GM19463 (cell line): ENCODE data around the gene COG2.
"Not testable (repeated sequence)": the region's sequence is repeated elsewhere in the genome, so short reads cannot be mapped to it uniquely, and the experiment has no call there.

Source experiments
- ATAC-seq: cut with Tn5 transposase; IDR thresholded peaks from one replicate; pipeline ENCODE4 v1.9.1; 2021; ENCODE audit warnings: mild to moderate bottlenecking, moderate library complexity; ENCODE audit not compliant: unreplicated experiment

COG2 gene

GRCh38 chr1:230626232-230626631 is 16.0 kb upstream of the COG2 start:
- no peak for ATAC-seq

DNA sequence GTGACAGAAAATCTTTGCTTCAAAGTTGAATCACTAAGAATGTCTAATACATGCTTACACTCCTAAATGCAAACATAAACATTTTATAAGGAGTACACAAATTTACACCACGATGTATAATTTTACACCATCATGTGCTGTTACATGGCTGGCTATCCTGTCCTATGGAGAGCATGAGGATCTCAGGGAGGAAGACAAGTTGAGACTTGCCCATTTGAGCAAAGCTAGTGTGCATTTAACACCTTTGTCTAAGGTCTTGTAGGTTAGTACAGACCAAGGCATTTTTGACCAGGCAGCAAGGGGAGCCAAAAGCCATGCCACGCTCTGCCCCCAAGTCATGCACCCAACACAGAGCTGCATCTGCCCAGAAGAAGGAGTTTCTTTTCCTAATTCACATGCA is 14.5 kb upstream of the COG2 start:
- ATAC-seq, result no peak

DNA sequence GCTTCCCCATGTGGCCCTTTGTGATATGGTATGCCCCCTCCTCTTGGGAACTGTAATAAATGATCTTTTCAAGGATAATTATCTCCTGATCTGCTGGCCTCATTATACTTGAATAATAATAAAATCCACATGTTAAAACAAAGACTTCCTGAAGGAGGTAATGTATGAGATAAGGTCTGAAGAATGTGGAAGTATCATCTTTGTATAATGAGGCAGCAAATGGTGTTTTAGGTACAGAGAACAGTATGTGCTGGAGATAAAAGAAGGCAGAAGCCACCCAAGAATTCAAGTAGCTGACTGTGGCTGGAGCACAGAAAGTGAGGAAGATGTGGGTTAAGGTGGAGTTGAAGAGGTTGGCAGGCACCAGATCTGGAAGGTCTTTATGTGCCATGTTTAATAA is 12.8 kb upstream of the COG2 start:
- ATAC-seq, result no peak

GRCh38 chr1:230631477-230631876 is 10.8 kb upstream of the COG2 start:
- no peak for ATAC-seq

DNA sequence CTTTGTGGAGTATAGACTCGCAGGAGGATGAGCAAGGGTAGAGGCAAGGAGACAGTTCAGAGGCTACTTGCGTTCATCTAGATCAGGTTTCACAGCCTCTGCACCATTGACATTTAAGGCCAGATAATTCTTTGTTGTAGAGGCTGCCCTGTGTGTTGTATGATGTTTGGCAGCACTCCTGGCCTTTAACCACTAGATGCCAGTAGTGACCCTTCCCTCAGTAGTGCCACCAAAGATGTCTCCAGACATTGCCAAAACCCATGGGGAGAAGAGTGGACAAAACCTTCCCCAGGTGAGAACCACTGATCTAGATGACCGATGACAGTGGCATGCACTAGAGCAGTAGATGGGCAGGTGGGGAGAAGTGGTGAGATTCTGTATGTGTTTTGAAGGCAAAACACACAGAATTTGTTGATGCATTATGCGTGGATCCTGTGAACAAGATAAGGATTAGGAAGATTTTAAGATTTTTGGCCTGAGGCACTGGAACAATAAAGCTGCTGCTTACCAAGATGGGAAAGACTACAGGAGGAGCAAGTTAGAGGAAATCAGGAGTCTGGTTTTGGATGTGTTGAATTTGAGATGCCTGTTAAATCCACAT is 9.9 kb upstream of the COG2 start:
- ATAC-seq, result no peak

GRCh38 chr1:230633469-230633868 is 8.8 kb upstream of the COG2 start:
- no peak for ATAC-seq

GRCh38 chr1:230634384-230634783 is 7.9 kb upstream of the COG2 start:
- ATAC-seq, result no peak

DNA sequence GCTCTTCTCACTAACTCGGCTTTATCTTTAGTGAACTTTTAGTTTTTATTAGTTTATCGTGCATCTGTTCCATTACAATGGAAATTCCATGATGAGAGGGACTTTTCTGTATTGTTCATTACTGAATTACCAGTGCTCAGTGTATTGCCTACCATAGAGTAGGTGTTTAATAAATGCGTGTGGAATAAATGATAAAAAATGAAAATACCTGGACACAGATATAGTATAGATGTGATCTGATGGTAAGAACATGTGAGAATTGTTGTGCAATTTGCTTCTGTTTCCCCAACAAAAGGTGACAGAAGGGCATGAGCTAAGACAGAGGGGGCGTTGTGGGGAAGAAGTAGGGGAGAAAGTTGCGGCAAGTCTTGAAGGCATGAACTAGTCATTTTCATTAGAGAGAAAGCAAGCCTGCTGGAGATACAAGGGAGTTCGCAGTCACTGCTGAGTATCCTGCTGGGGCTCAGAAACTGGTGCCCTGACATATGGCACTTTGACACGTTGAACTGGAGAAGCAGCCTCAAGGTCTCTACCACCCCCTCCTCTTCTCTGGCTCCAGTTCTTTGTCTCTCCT is 5.6 kb upstream of the COG2 start:
- no peak for ATAC-seq

GRCh38 chr1:230639714-230640209 is 2.5 kb upstream of the COG2 start:
- no peak for ATAC-seq

DNA sequence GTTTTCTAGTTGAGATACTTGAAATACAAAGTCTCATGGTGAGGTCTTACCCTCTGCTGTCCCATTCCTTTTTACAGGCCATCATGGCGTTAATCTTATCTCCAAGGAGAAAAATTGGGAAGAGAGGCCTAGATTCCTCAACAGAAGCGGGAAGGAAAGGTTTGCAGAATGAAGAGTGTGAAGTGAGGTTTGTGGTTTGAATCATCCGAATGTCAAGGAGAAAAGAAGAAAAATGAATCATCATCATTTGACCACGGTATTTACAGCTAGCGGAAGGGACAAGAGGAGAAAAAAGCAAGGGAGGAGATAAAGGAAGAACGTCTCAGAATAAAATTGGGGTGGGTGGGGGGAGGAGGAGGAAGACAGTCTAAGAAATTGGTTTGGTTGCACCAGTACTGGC is 935 bp upstream of the COG2 start:
- no peak for ATAC-seq

- ATAC-seq, result no peak
Observed at GRCh38 chr1:230641900-230642262, 400 bp upstream of the COG2 start.

- ATAC-seq, result no peak
Observed at GRCh38 chr1:230643908-230644307, 1.6 kb downstream of the COG2 start.

DNA sequence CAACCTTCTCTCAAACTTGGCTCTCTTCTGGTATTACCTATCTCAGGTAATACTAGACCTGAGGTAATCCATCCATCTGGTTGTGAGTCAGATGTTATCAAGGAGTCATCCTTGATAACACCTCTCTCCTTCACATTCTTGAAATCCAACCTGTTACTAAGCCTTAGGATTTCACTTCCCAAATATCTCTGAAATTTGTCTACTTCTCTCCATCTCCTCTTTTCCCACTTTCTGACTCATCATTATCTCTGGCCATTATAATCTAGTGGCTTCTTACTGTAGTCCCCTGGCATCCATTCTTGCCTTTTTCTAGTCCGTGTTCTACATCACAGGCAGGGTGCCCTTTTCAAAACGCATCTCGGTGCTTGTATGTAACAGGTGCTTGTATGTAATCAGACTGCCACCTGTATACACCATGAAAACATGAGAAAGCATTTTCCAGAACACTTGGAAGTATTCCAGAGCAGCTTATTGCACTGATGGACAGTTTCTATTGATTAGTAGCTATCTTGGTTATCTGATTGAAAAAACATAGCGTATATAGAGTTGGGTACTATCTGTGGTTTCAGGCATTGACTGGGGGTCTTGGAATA is 4.5 kb downstream of the COG2 start:
- no peak for ATAC-seq

GRCh38 chr1:230647321-230647720 is 5.0 kb downstream of the COG2 start:
- no peak for ATAC-seq

- no peak for ATAC-seq
Observed at GRCh38 chr1:230648114-230648513, 5.8 kb downstream of the COG2 start.

DNA sequence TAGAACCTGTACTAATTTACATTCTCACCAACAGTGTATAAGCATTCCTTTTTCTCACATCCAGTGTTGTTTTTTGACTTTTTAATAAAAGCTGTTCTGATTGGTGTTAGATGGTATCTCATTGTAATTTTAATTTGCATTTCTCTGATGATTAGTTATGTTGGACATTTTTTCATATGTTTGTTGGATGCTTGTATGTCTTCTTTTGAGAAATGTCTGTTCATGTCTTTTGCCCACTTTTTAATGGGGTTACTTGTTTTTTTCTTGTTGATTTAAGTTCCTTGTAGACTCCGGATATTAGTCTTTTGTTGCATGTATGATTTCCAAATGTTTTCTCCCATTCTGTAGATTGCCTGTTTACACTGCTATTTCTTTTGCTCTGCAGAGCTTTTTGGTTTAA is 8.0 kb downstream of the COG2 start:
- ATAC-seq, result no peak

DNA sequence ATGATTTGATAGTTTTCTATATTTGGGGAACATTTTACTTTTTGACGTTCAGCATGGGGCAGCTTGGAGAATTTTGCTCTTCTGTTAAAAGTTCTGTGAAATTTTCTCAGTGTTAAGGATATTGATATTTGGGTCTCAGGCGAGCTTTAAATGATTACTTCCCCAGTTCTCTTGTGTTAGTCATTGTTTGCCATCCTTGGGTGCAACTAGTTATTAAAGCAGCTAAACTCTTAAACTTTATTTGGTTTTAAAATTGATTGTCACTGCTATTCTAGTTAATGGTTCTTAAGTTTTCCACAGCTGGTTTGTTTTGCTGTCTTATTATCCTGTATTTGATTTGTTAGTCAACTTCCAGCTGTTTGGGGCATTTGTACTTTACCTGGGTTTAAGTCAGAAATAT is 9.0 kb downstream of the COG2 start:
- ATAC-seq, result no peak

- not testable (repeated sequence) for ATAC-seq
Observed at GRCh38 chr1:230656719-230657118, 14.4 kb downstream of the COG2 start.

DNA sequence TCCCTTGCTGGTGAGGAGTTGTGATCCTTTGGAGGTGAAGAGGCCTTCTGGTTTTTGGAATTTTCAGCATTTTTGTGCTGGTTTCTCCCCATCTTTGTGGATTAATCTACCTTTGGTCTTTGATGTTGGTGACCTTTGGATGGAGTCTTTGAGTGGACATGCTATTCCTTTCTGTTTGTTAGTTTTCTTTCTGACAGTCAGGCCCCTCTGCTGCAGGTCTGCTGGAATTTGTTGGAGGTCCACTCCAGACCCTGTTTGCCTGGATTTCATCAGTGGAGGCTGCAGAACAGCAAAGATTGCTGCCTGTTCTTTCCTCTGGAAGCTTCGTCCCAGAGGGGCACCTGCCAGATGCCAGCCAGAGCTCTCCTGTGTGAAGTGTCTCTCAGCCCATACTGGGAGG is 15.8 kb downstream of the COG2 start:
- ATAC-seq, result not testable (repeated sequence)

GRCh38 chr1:230658691-230659090 is 16.4 kb downstream of the COG2 start:
- no peak for ATAC-seq

DNA sequence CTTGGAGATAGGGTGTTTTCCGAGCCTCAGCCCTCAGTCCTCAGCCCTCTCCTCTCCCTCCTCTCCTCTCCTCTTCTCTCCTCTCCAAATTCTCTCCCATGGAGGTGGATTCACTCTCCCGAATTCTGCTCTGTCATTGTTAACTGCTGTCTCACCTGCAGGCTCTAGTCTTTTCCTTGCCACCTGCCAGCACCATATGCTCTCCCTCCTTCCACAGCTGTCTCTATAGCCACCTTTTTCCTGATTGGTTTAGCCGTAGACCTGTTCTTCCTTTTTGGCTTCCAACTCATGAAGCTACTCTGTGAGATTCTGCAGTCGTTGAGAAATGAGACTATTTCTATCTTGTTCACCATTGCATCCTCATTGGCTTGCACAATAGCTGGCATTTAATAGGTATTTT is 19.7 kb downstream of the COG2 start:
- ATAC-seq, result no peak

DNA sequence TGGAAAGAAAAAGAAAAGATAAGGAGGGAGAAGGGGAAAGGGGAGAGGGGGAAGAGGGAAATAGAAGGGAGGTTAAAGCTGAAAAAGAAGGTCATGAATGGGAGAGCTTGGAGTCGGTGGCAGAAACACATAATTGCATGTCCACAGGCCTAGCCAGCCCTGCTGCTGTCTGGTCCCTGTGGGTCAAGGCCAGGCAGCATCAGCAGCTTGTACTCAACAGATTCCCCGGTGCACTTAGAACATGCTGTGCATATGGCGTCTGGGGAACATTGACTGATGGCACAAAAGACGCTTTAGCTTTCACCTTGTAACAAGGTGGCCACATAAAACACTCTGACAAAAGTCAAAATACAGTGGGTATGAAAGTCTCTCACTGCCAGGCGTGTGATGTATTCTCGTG is 25.9 kb downstream of the COG2 start:
- ATAC-seq, result no peak

DNA sequence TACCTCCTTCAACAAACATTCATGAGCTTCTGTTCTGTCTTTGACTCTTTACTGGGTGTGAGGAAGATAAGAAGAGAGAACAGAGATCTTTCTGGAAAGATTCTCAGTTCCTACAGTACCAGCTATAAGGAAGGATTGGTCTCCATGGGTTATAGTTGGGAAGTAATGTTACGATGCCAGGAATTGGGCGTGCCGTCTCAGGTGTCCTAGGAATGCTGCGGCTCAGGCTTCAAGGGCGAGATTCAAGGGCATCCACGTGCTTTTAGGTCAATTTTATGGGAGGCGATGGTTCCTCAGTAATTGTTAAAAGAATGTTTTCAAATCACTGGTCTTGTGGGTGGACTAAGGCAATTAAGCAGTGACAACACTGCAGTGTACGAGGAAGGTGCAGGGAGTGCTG is 27.3 kb downstream of the COG2 start:
- ATAC-seq, result no peak
